Adrenal gland (tissue), 5 donors: ENCODE data around the gene FMNL2.

Experiments used
- POLR2A ChIP-seq, 2 donors: fragments of 450-650 bp; IDR thresholded peaks; one replicate each; pipeline ENCODE4 v1.6.1; 2017; ENCODE audit warnings: antibody characterized with exemption in 2 of 2, mild to moderate bottlenecking in 2 of 2, moderate library complexity in 1 of 2
- TF ChIP-seq, protein P1 (sequence below), 6 experiments: fragments of 450-650 bp in 4 of 6; fragments of 200-600 bp in 2 of 6; sonication (generic) in 1 of 6; IDR thresholded peaks; 1 replicate in 5 of 6; 2 replicates in 1 of 6; pipeline versions ENCODE4 v1.5.1 to v1.8.0; 2016 to 2021; ENCODE audit warnings: antibody characterized with exemption in 6 of 6, mild to moderate bottlenecking in 2 of 6, moderate library complexity in 1 of 6
- donor health status: DM: no; HTN: no; CAD: no.

GRCh38 chr2:152354069-152354755 is 19.2 kb downstream of the FMNL2 start:
- TF ChIP-seq, protein P1, sequence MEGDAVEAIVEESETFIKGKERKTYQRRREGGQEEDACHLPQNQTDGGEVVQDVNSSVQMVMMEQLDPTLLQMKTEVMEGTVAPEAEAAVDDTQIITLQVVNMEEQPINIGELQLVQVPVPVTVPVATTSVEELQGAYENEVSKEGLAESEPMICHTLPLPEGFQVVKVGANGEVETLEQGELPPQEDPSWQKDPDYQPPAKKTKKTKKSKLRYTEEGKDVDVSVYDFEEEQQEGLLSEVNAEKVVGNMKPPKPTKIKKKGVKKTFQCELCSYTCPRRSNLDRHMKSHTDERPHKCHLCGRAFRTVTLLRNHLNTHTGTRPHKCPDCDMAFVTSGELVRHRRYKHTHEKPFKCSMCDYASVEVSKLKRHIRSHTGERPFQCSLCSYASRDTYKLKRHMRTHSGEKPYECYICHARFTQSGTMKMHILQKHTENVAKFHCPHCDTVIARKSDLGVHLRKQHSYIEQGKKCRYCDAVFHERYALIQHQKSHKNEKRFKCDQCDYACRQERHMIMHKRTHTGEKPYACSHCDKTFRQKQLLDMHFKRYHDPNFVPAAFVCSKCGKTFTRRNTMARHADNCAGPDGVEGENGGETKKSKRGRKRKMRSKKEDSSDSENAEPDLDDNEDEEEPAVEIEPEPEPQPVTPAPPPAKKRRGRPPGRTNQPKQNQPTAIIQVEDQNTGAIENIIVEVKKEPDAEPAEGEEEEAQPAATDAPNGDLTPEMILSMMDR (IDR thresholded peaks at IDR 0.05), result no peak
- no peak for TF ChIP-seq POLR2A (IDR thresholded peaks at IDR 0.05)
